Body of pancreas (tissue), 4 donors: ENCODE results near the gene RAMP3. TPM values are rescaled to one million over a fixed set of nuclear protein-coding genes. Genes with fewer than 3 reads are reported as not detected.

Experiments used
- ATAC-seq: fragments of 150-250 bp; one replicate; pipeline ENCODE4 v1.9.1; 2016
- DNase-seq, 4 donors: peaks; one replicate each; pipeline ENCODE4 v3.0.0-alpha.2; 2019
- H3K27ac ChIP-seq, 4 donors: fragments of 200-600 bp; sonication (generic); 1 replicate in 3 of 4; 2 replicates in 1 of 4; pipeline versions ENCODE4 v1.5.1 to v1.6.1; 2016 to 2019; ENCODE audit warnings: mild to moderate bottlenecking in 1 of 4, mixed read lengths in 1 of 4, moderate library complexity in 1 of 4
- H3K27me3 ChIP-seq, 2 donors: fragments of 200-600 bp; sonication (generic); one replicate each; pipeline ENCODE4 v1.6.0; 2016; ENCODE audit warnings: mild to moderate bottlenecking in 1 of 2
- H3K36me3 ChIP-seq, 2 donors: fragments of 200-600 bp; sonication (generic); replicated peaks in 1 of 2; 2 replicates each; pipeline ENCODE4 v1.5.1; 2016; ENCODE audit warnings: low read depth in 2 of 2; ENCODE audit not compliant: insufficient read depth in 1 of 2
- H3K4me1 ChIP-seq: fragments of 200-600 bp; sonication (generic); one replicate; pipeline ENCODE4 v1.6.0; 2016
- H3K4me3 ChIP-seq, 2 donors: fragments of 200-600 bp; sonication (generic); 1 replicate in 1 of 2; 2 replicates in 1 of 2; pipeline ENCODE4 v1.5.1; 2016 to 2019
- H3K9me3 ChIP-seq, 3 donors: fragments of 200-600 bp; sonication (generic); 1 replicate in 2 of 3; 2 replicates in 1 of 3; pipeline ENCODE4 v1.5.1; 2016
- CTCF ChIP-seq, 7 experiments: fragments of 450-650 bp in 4 of 7; fragments of 200-600 bp in 3 of 7; sonication (generic) in 3 of 7; IDR thresholded peaks; one replicate each; pipeline ENCODE4 v1.5.1; 2016 to 2019; ENCODE audit warnings: antibody characterized with exemption in 7 of 7
- POLR2A ChIP-seq, 3 donors: fragments of 450-650 bp; IDR thresholded peaks; one replicate each; pipeline ENCODE4 v1.6.1; 2016; ENCODE audit warnings: antibody characterized with exemption in 3 of 3, mild to moderate bottlenecking in 2 of 3
- WGBS, 2 donors: methylation state at CpG; one replicate each; pipeline ENCODE4 v1.1.5; 2017; 5-methylcytosine and 5-hydroxymethylcytosine counted together
- intact Hi-C: fragments of 100-400 bp; cut with DNase I; formaldehyde crosslinking; loops from one replicate; pipeline ENCODE4 v1.15.1; 2023
- total RNA-seq, 2 donors: library from RNA; depleted of rRNA; stranded (reverse); fragments of >200 nt; gene quantifications; one replicate each; pipeline ENCODE4 v1.1.0, GENCODE V29; 2016

Gene RAMP3
- total RNA-seq, 2 donors from 2014 or later: 14.0 to 23.1 TPM

GRCh38 chr7:45186261-45186813 lies 28.7 kb downstream of the RAMP3 start:
- 63 to 74% methylated on average over 11 of the region's 11 CpGs for WGBS, 2 donors
- no peak overlapping the region for H3K4me3 ChIP-seq
- H3K27me3 ChIP-seq: no peaks in the 10 kb centered on the region
- TF ChIP-seq POLR2A (IDR thresholded peaks at IDR 0.05) (no peak), CTCF (IDR thresholded peaks at IDR 0.05) (no peak)
- intact Hi-C loops: no loop called here
- H3K36me3 ChIP-seq: no peaks in the 10 kb centered on the region
- no peaks in the 10 kb centered on the region for H3K4me1 ChIP-seq
- no peaks in the 10 kb centered on the region for H3K9me3 ChIP-seq
- DNase-seq: no peak
- H3K27ac ChIP-seq: no peak overlapping the region
- ATAC-seq: no peak

- Histone ChIP-seq H3K4me3 (no peak overlapping the region), H3K36me3 (no peaks in the 10 kb centered on the region), H3K9me3 (no peaks in the 10 kb centered on the region), H3K4me1 (no peaks in the 10 kb centered on the region), H3K27ac (no peak overlapping the region), H3K27me3 (no peaks in the 10 kb centered on the region)
- TF ChIP-seq CTCF (IDR thresholded peaks at IDR 0.05) (no peak), POLR2A (IDR thresholded peaks at IDR 0.05) (no peak)
- intact Hi-C loops: no loop called here
- 71 to 79% methylated on average over 9 of the region's 9 CpGs for WGBS, 2 donors
- ATAC-seq (no peak), DNase-seq (no peak)
These were observed 29.7 kb downstream of the RAMP3 start for GRCh38 chr7:45187089-45187945.

- H3K27me3 ChIP-seq: no peaks in the 10 kb centered on the region
- no peaks in the 10 kb centered on the region for H3K9me3 ChIP-seq
- H3K36me3 ChIP-seq: no peaks in the 10 kb centered on the region
- no peak for TF ChIP-seq POLR2A (IDR thresholded peaks at IDR 0.05)
- TF ChIP-seq CTCF (IDR thresholded peaks at IDR 0.05): no peak
- no peak overlapping the region for H3K4me3 ChIP-seq
- no peaks in the 10 kb centered on the region for H3K4me1 ChIP-seq
- WGBS, 2 donors: 75 to 93% methylated on average over 5 to 8 of the region's 8 CpGs
- DNase-seq (no peak), ATAC-seq (no peak)
- intact Hi-C loops: no loop called here
- H3K27ac ChIP-seq: no peak overlapping the region
These were observed 30.4 kb downstream of the RAMP3 start for GRCh38 chr7:45187946-45188411.

GRCh38 chr7:45188736-45189135 lies 31.1 kb downstream of the RAMP3 start:
- Histone ChIP-seq H3K9me3 (no peaks in the 10 kb centered on the region), H3K4me3 (no peak overlapping the region), H3K36me3 (no peaks in the 10 kb centered on the region), H3K27me3 (no peaks in the 10 kb centered on the region), H3K4me1 (no peaks in the 10 kb centered on the region), H3K27ac (no peak overlapping the region)
- TF ChIP-seq CTCF (IDR thresholded peaks at IDR 0.05) (no peak), POLR2A (IDR thresholded peaks at IDR 0.05) (no peak)
- ATAC-seq: no peak
- no peak for DNase-seq
- intact Hi-C loops: no loop called here
- 78 to 85% methylated on average over 10 of the region's 10 CpGs for WGBS, 2 donors
